ENCODE measurements around the gene DEUP1.

DEUP1 gene

GRCh38 chr11:93481279-93481678, 150.7 kb downstream of the DEUP1 start:
- no peak for DNase-seq

DNA sequence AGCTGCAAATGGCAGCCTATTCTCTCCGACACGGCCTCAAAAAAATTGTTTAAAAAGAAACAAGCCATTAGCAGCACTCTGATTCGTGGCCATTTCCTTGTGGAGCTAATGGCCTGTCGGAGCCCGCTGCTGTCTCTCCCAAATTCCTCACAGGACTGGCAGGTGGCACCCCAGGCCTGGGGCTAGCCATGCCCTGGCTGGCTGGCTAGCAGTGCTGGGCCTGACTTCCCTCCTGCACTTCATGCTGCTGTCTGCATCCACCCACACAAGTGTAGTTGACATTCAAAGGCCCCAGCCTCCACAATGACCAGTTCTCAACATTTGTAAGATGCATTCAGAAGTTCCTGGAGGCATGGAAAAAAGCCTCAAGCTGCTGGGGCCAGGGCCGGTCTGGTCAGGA, 151.2 kb downstream of the DEUP1 start:
- DNase-seq: no peak

GRCh38 chr11:93482556-93482955, 152.0 kb downstream of the DEUP1 start:
- no peak for DNase-seq

- no peak for DNase-seq
Observed at GRCh38 chr11:93484716-93485115, 154.2 kb downstream of the DEUP1 start.

DNA sequence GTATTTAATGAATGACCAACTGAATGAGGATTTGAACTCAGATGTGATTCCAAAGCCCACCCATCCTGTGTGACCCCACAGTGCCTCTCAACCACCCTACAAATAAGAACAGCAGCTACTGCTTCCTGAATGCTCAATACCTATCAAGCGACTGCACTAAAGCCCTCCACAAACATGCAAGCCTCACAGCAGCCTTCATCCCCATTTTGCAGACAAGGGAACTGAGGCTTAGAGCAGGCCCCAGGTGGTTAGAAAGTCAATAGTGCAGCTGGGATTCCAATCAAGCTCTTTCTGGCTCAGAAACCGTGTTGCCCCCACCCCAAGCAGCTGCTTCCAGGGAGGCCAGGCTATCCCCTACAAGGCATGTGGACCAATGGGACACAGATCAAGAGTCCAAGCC, 155.4 kb downstream of the DEUP1 start:
- no peak for DNase-seq

GRCh38 chr11:93487032-93487483, 156.5 kb downstream of the DEUP1 start:
- no peak for DNase-seq

Data from activated naive CD4-positive, alpha-beta T cell treated with anti-CD3 and anti-CD28 coated beads, Interleukin-2, amount 50 U/mL, for 16 hours (primary cell).